SJCRH30 (cell line): Measurements from ENCODE around the gene MLXIPL. TPM values are rescaled to one million over a fixed set of nuclear protein-coding genes. Genes with fewer than 3 reads are reported as not detected.

Experiments used
- total RNA-seq: library from RNA; depleted of rRNA; stranded (reverse); fragments of >200 nt; shearing (Covaris generic); gene quantifications from 2 replicates; pipeline ENCODE4 v1.2.3, GENCODE V29; 2014; rRNA removed

The MLXIPL gene
- total RNA-seq, 1 experiment from 2014 or later: 0.10 TPM

Other genes starting within 250 kb of the MLXIPL start
- gene FZD9, start 190.7 kb downstream of the MLXIPL start, total RNA-seq: not detected in 2 replicates
- 128 and 139 TPM in 2 replicates for gene BAZ1B, start 102.2 kb downstream of the MLXIPL start, total RNA-seq
- 38.8 and 39.7 TPM in 2 replicates for gene BCL7B, start 66.8 kb downstream of the MLXIPL start, total RNA-seq
- gene TBL2, start 45.9 kb downstream of the MLXIPL start, total RNA-seq: 43.8 and 55.9 TPM in 2 replicates
- gene VPS37D, start 43.3 kb upstream of the MLXIPL start, total RNA-seq: 0.53 and 1.2 TPM in 2 replicates
- 5.1 and 6.0 TPM in 2 replicates for gene DNAJC30, start 58.9 kb upstream of the MLXIPL start, total RNA-seq
- gene BUD23, start 59.1 kb upstream of the MLXIPL start, total RNA-seq: 86.6 and 91.7 TPM in 2 replicates
- gene STX1A, start 95.1 kb upstream of the MLXIPL start, total RNA-seq: 6.9 and 10.4 TPM in 2 replicates
- gene ABHD11, start 114.3 kb upstream of the MLXIPL start, total RNA-seq: 11.8 and 13.9 TPM in 2 replicates
- gene CLDN3, start 145.7 kb upstream of the MLXIPL start, total RNA-seq: not detected in 2 replicates
- 0.06 and 0.08 TPM in 2 replicates for gene CLDN4, start 206.5 kb upstream of the MLXIPL start, total RNA-seq
- gene METTL27, start 218.0 kb upstream of the MLXIPL start, total RNA-seq: 0.30 and 0.55 TPM in 2 replicates
- not detected in 2 replicates for gene TMEM270, start 236.6 kb upstream of the MLXIPL start, total RNA-seq